RWPE2 (cell line): ENCODE data around the gene CPB2.

ENCODE experiments used
- ATAC-seq: fragments of 200-7000 bp; cut with Tn5 transposase; 3 replicates; pipeline ENCODE4 v1.9.1; 2021; ENCODE audit warnings: low read depth
- DNase-seq: peaks from one replicate; pipeline ENCODE4 v3.0.0-alpha.2; 2020; ENCODE audit warnings: low spot score
- H3K27ac ChIP-seq: fragments of 450-650 bp; 2 replicates; pipeline ENCODE4 v1.5.1; 2017; ENCODE audit warnings: mild to moderate bottlenecking; ENCODE audit not compliant: poor library complexity, severe bottlenecking
- H3K27me3 ChIP-seq: fragments of 250-450 bp; sonication (Bioruptor Pico); 2 replicates; pipeline ENCODE4 v1.5.1; 2021; ENCODE audit warnings: mild to moderate bottlenecking, moderate library complexity; ENCODE audit not compliant: insufficient read depth, poor library complexity, severe bottlenecking
- H3K36me3 ChIP-seq: fragments of 250-450 bp; sonication (Bioruptor Pico); 2 replicates; pipeline ENCODE4 v1.5.1; 2020; ENCODE audit warnings: low read depth, mild to moderate bottlenecking, moderate library complexity
- H3K4me1 ChIP-seq: fragments of 250-450 bp; sonication (Bioruptor Pico); 2 replicates; pipeline ENCODE4 v1.5.1; 2021; ENCODE audit warnings: mild to moderate bottlenecking, moderate library complexity; ENCODE audit not compliant: insufficient read depth, poor library complexity, severe bottlenecking
- H3K4me3 ChIP-seq: fragments of 250-450 bp; sonication (Bioruptor Pico); 2 replicates; pipeline ENCODE4 v1.5.1; 2021; ENCODE audit warnings: mild to moderate bottlenecking, moderate library complexity; ENCODE audit not compliant: severe bottlenecking
- H3K9me3 ChIP-seq: fragments of 250-450 bp; sonication (Bioruptor Pico); 2 replicates; pipeline ENCODE4 v1.5.1; 2021; ENCODE audit warnings: mild to moderate bottlenecking, moderate library complexity; ENCODE audit not compliant: severe bottlenecking
- TF ChIP-seq, protein P1 (sequence below): fragments of 450-650 bp; IDR thresholded peaks from one replicate; pipeline ENCODE4 v1.5.1; 2017; ENCODE audit warnings: mild to moderate bottlenecking, moderate library complexity; ENCODE audit not compliant: poor library complexity, severe bottlenecking

The CPB2 gene

GRCh38 chr13:46106839-46107371 lies 2.1 kb upstream of the CPB2 start:
- Histone ChIP-seq H3K36me3 (no peaks in the 10 kb centered on the region), H3K4me3 (no peak overlapping the region), H3K27me3 (no peaks in the 10 kb centered on the region), H3K9me3 (no peaks in the 10 kb centered on the region), H3K27ac (no peak overlapping the region), H3K4me1 (peaks cover 8% of the 10 kb centered on the region)
- TF ChIP-seq, protein P1, sequence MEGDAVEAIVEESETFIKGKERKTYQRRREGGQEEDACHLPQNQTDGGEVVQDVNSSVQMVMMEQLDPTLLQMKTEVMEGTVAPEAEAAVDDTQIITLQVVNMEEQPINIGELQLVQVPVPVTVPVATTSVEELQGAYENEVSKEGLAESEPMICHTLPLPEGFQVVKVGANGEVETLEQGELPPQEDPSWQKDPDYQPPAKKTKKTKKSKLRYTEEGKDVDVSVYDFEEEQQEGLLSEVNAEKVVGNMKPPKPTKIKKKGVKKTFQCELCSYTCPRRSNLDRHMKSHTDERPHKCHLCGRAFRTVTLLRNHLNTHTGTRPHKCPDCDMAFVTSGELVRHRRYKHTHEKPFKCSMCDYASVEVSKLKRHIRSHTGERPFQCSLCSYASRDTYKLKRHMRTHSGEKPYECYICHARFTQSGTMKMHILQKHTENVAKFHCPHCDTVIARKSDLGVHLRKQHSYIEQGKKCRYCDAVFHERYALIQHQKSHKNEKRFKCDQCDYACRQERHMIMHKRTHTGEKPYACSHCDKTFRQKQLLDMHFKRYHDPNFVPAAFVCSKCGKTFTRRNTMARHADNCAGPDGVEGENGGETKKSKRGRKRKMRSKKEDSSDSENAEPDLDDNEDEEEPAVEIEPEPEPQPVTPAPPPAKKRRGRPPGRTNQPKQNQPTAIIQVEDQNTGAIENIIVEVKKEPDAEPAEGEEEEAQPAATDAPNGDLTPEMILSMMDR: no peak
- DNase-seq (no peak), ATAC-seq (peak; percentile 61; the same call in 2 of the 3 replicates)

GRCh38 chr13:46103037-46103436 lies 1.8 kb downstream of the CPB2 start:
- Histone ChIP-seq H3K4me1 (peaks cover 8% of the 10 kb centered on the region), H3K4me3 (no peak overlapping the region), H3K27ac (no peak overlapping the region), H3K36me3 (no peaks in the 10 kb centered on the region), H3K27me3 (no peaks in the 10 kb centered on the region), H3K9me3 (no peaks in the 10 kb centered on the region)
- TF ChIP-seq, protein P1: no peak
- DNase-seq (no peak), ATAC-seq (no peak)

GRCh38 chr13:46102255-46102605 lies 2.6 kb downstream of the CPB2 start:
- no peak for DNase-seq
- Histone ChIP-seq H3K4me1 (peaks cover 7% of the 10 kb centered on the region), H3K4me3 (no peak overlapping the region), H3K36me3 (no peaks in the 10 kb centered on the region), H3K9me3 (no peaks in the 10 kb centered on the region), H3K27me3 (no peaks in the 10 kb centered on the region), H3K27ac (no peak overlapping the region)
- TF ChIP-seq, protein P1: no peak
- ATAC-seq: no peak

DNA sequence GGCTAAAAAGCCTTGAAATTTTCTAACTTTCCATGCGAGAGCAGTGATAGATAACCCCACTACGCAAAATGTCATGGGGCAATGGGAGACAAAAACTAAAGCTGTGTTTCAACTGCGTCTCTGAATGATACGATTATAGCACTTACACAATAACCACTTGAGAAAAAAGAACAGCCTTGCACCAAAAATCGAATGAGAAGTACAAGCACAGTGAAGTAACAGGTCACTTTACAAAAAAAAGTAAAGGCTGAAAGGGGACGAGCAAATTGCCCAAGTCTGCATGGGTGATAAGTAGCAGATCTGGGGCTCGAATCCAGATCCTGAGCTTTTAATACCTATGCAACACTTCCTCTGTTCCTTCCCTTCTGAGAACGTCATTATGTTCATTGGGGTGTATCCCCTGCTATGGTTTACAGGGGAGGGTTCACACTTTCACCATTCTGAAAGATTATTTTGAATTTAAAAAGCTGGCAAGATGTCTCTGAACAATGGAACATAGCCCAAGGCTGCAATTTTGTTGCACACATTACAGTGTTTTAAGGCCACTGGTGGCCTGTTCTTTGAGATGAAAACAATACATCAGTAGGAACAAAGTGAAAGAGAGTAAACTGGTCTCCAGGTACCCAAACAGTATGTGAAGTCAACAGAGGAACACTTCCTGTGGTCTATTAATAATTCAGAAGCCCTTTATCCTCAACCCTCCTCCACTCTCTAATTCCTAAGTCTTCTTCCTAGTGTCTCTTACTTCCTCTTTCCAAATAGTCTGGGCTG lies 3.2 kb downstream of the CPB2 start:
- H3K36me3 ChIP-seq: no peaks in the 10 kb centered on the region
- no peaks in the 10 kb centered on the region for H3K9me3 ChIP-seq
- no peaks in the 10 kb centered on the region for H3K27me3 ChIP-seq
- H3K4me1 ChIP-seq: peaks cover 1% of the 10 kb centered on the region
- DNase-seq: no peak
- TF ChIP-seq, protein P1: no peak
- no peak for ATAC-seq
- H3K27ac ChIP-seq: no peak overlapping the region
- H3K4me3 ChIP-seq: no peak overlapping the region

DNA sequence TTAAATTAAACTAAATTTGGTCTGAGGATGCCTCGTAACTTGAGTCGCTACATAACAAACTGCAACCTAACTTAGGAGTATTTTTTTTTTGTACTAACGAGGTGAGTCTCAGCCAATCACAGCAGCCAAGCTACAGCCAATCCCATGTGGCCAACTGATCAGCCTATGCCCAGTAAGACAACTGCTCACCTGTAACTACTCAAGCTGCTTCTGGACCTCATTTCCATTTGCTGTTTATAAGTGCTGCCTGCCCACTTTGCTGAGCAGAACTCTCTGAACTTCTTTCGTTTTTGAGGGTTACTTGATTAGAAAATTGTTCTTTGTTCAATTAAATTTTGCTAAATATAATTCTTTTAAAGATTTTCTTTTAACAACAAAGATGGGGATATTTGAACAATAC lies 3.8 kb downstream of the CPB2 start:
- Histone ChIP-seq H3K9me3 (no peaks in the 10 kb centered on the region), H3K27ac (no peak overlapping the region), H3K4me3 (no peak overlapping the region), H3K36me3 (no peaks in the 10 kb centered on the region), H3K27me3 (no peaks in the 10 kb centered on the region), H3K4me1 (no peaks in the 10 kb centered on the region)
- ATAC-seq: no peak
- no peak for DNase-seq
- TF ChIP-seq, protein P1: no peak
